ENCODE results near the gene RFC3.
"Not testable (repeated sequence)": the region's sequence is repeated elsewhere in the genome, so short reads cannot be mapped to it uniquely, and the experiment has no call there.

The RFC3 gene, protein sequence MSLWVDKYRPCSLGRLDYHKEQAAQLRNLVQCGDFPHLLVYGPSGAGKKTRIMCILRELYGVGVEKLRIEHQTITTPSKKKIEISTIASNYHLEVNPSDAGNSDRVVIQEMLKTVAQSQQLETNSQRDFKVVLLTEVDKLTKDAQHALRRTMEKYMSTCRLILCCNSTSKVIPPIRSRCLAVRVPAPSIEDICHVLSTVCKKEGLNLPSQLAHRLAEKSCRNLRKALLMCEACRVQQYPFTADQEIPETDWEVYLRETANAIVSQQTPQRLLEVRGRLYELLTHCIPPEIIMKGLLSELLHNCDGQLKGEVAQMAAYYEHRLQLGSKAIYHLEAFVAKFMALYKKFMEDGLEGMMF

DNA sequence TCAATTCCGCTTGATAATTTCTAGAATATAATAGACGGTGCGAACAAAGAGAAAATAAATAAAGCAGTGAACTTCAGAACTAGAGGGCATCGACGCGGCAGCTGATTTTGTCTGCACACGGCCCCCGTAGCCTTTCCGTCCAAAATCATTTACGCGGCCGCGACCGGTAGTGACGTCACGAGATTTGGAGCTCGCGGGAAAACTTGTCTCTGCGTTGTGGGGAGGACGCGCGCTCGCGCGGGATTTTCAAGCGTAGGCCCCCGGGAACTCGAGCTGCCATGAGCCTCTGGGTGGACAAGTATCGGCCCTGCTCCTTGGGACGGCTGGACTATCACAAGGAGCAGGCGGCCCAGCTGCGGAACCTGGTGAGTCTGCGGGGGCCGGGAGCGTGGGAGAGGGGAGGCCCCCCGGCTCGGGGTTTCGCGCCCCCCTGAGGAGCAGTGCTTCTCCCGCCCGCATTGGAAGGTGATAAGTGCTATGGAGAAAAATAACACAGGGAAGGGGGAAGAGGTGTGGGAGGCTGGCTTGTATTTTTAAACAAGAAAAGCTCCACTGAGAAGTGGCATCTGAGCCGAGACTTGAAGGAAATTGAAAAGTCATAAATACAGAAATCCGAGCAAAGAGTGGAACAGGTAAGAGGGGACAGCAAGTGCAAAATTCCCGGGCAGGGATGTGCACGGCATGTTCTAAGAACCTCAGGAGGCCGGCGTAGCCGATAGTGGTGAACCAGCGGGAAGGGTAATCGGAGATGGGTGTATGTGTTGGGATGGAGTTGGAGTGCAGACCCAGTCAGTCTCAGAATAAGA, at the start of gene RFC3:
Gene RFC3 (plus strand): TSS at position 249 of the 806 bp plus-strand sequence. CDS start 30 bp downstream, at position 279.
- peak; percentile 88 for DNase-seq (ENCODE audit: low read depth)

DNA sequence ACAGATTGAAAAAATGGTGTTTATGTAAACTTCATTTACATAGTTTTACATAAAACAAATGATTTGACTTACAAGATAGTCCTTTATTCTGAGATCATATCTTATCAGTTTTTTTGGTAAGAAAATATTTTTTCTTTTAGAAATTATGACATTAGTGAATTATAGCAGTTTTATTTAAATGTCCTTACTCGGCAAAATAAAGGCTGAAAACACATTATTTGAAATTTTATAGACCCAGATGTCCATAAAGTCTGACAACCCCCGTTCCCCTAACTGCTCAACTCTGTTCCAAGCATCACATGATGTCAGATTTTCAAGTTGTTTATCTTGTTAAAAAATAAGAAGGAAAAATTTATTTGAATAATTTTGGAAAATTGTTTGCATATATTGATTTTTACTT, 46.7 kb upstream of the RFC3 start:
- no peak for DNase-seq (ENCODE audit: low read depth)

DNA sequence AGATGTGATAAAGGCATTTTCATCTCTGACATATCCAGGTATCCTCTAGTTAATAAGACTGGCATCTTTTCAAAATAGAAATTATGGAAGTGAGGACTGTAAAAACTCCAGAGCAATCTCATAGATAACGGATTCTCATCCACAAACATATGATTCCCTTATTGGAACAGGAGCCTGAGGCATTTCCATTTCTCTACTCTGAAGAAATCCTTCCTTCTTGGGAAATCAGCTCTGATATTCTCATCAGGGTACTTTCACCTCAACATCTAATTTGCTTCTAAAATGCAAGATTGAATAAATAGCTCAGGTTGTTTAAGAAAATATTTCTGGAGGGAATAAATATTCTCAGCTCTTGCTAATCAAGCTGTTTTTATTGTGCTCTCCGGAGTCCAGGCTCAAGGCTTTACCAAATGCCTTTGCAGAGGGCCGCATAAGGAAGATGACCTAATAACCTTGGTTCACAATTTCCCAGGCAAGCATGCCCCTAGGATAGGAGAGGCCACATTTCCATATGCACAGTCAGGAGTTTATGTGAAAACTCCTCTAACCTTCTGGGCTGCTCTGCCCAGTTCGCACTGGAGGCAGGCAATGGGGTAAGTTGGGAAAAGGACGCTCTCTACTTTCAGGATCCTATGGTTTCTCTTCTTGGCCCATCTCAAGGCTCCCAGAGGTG, 44.0 kb upstream of the RFC3 start:
- no peak for DNase-seq (ENCODE audit: low read depth)

DNA sequence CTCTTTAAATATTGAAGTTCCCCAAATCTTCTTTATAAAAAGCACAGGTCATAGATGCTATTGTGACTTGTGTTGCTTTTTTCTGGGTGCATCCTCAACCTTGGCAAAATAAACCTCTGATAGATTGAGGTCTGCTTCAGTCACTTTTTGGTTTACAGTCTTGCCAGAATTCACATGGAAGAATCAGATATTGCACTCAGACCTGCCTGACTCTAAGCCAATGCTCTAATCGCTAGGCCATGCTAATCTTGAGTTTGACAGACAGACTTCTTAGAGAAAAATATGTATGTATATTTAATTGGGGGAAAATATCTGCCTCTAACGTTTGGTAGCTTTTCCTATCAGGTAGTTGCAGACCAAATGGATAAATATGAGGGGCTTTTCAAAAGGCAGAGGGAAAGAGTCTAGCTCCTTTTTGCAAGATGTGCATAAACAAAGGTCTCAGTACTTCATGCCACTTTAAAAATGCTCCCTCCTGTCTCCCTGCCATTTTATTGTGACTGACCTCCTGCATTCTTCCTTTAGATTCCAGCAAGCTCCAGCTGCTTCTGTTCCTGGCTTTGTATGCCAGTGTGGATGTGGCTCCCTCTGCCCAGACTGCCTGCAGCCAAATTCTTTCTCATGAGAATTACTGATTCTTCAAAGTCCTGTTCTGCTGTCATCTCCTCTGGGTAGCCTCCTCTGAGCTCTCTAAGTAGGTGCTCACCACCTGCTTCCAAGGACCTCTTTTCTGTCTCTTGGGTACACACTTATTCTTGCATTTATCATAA, 42.4 kb upstream of the RFC3 start:
- no peak for DNase-seq (ENCODE audit: low read depth)

DNA sequence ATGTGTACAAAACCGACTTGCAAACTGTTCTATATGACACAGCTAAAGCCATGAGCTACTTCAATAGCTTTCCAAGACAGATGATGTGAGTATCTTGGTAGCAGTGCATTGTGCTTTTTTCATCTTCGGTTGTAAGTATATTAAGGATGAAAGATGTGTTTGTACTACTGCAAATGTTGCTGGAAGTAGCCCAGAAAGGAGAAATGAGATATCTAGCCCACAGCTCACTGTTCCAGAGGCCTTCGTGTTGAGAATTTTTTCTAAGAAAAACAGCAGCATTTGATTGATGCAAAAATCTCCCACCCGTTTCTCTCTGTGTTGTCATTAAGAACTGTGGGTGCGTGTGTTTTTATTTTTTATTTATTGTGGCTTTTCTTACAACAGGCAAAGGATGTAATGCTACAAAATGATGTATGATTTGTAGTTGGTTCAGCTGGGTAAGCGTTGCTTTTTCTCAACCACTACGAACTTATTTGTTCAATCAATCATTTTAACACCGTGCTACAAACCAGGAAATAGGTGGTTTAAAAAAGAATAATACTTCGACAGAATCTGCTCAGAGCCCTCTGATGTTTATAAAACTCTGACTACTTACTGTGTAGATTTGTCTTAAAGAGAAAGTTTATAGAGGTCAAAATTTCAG, 41.6 kb upstream of the RFC3 start:
- no peak for DNase-seq (ENCODE audit: low read depth)

DNA sequence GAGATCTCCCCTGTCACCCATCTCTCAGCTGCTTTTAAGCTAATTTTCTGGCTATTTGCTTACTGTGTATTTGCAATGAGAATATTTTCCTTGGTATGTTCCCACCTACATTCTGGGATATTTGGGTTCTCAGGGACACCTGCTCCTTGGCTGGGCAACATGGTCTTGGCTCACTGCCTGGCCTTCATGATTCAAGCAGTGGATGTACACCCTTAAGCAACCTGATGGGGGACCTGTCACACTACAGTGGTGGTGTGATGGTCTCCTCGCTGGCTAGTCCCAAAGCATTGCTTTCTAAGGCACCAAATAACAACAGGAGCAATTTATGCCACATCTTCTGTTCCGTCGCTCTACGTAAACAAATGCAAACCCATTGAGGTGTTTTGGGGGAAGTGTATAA, 35.3 kb upstream of the RFC3 start:
- DNase-seq (ENCODE audit: low read depth) = no peak

DNA sequence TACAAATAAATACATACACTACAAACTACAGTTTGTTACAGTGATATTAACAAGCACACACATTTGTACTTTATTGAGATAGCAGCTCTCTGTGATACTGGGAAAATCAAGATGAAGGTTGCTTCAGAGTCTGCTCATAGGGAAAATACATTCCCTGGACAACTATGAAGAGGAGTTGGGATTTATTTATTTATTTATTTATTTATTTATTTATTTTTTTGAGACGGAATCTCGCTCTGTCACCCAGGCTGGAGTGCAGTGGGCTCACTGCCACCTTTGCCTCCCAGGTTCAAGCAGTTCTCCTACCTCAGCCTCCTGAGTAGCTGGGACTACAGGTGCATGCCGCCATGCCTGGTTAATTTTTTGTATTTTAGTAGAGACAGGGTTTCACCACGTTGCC, 34.7 kb upstream of the RFC3 start:
- DNase-seq (ENCODE audit: low read depth) = not testable (repeated sequence)

DNA sequence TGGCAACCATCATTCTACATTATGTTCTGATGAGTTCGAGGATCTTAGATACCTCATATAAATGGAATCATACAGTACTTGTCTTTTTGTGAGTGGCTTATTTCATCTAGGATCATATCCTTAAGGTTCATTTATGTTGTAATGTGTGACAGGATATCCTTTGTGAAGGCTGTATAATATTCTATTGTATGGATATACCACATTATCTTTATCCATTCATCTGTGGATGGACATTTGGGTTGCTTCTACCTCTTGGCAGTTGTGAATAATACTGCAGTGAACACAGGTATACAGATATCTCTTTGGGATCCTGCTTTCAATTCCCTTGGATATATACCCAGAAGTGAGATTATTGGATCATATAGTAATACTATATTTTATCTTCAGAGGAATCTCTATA, 33.2 kb upstream of the RFC3 start:
- DNase-seq (ENCODE audit: low read depth) = no peak

DNA sequence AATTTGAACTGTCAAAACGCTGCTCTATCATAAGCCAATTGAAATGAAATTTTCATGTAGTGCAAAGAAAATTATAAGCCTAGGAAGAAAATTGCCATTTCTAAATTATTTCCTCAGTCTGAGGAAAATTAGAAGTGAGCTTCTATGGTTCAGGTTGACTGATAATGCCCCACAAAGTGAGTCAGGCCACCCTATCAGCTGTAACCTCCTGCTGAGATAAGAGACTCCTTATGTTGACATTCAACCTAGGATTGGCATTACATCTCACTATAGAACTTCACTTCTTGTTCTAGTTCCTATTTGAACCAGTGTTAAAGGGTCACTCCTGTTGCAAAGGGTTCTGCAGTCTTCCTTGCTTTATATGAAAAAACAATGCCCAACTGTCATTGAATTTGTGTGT, 32.6 kb upstream of the RFC3 start:
- no peak for DNase-seq (ENCODE audit: low read depth)

DNA sequence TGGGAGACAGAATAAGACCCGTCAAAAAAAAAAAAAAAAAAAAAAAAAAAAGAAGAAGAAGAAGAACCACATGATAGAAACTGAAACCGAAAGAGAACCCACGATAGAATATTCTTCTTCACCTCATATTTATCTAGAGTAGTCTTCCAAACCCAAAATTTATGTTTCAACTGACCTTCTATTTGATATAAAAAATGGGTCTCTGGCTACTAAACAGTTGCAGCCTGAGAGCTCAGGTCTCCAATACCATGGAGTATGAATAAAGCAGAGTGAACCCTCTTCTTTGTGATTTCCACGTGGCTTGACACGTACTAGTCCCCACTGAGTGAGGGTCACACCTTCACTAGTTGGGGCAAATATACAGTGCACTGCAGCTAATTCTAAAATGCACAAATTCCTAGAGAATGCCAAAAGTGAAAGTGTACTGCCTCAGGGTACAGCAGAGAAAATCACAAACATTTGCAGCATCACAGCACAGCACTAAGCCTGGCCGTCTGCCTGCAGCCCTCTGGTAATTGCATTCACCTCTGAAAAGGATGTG, 30.8 kb upstream of the RFC3 start:
- no peak for DNase-seq (ENCODE audit: low read depth)

DNA sequence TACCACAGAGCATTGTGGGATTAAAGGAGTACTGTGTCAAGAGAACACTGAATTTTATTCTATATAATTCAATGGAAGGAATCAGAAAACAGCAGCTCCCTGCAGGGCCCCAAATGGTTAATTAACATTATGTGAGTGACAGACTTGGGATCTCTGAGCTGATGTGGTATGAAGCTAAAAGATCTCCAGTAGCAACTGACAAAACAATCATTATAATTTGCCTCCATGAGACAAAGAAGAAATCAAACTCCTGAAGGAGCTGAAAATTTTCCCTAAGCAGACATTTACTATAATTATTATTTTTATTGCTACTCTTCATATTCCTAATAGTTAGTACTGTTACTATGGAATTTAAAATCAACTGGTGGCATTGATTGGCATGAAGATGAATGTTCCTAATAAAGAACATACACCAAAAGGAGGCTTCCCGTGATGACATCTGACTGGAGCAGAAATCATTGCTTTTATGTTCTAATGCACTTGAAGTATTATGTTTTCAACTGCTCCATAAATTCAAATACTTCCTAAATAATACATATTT, 28.8 kb upstream of the RFC3 start:
- no peak for DNase-seq (ENCODE audit: low read depth)

DNA sequence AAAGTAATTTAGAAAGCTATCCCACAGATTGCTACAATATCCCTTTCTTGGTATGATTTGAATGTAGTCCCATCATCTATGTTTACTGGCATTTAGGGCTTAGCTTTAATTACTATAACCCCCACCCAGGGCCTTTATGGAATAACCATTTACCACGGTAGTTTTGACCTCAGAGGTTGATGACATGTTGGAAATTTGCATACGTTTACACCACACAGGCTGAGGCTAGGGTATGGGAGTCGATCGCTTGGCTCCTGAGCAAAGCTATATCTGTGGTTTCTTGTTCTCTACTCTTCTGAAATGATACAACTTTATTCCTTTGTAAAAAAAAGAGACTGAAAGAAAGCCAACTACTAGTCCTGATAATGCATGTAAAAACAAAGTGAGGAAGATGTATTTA, 28.2 kb upstream of the RFC3 start:
- no peak for DNase-seq (ENCODE audit: low read depth)

DNA sequence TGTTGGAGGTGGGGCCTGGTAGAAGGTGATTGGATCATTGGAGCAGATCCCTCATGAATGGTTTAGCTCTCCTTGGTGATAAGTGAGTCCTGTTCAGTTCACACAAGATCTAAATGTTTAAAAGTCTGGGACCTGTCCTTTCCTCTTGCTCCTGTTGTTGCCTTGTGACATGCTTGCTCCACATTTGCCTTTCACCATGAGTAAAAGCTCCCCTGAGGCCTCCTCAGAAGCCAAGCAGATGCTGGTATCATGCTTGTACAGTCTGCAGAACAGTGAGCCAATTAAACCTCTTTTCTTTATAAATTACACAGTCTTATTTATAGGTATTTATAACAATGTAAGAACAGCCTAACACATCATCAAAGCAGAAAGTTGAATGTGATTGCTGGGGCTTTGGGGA, 24.2 kb upstream of the RFC3 start:
- DNase-seq (ENCODE audit: low read depth) = no peak

DNA sequence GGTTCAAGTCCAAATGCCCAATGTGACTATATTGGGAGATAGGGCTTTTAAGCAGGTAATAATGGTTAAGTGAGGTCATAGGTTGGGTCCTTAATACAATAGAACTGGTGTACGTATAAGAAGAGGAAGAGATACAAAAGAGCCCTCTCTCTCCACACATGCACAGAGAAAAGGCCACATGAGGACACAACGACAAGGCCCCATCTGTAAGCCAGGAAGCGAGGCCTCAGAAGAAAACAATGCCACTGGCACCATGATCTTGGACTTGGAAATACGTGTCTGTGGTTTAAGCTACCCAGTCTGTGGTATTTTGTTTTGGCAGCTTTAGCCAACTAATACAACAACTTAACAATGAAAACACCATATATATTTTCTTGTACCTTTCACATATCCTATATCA, 23.4 kb upstream of the RFC3 start:
- no peak for DNase-seq (ENCODE audit: low read depth)

DNA sequence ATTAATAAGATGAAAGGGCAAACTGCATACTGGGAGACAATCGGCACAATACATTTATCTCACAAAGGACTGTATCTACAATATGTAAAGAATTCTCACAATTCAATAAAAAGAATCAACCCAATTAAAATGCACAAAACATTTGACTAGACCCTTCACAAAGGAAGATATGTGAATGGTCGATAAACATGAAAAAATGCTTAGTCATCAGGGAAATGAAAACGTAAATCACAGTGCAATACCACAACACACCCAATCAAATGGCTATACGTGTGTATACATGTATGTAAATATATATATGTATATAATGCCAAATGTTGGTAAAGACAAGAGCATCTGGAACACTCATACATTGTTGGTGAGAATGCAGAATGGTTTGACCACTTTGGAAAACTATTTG, 21.9 kb upstream of the RFC3 start:
- DNase-seq (ENCODE audit: low read depth) = no peak

DNA sequence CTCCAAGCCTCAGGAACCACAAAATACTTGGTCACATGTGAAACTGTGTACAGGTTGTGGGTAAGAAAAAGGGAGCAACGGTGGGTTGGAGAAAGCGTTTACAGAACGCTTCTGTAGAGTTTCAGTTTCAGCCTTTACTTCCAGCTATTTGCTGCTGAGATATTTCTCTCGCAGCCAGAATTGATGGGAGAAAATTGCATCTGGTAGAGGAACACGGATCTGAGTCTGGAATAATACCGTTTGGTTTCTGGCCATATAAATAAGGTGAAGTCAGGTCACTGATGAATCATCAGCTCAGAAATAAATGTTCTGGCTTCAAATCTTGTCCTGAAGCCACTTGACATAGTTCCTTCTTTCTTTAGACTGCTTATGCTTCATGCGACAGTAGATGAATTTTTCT, 20.3 kb upstream of the RFC3 start:
- DNase-seq (ENCODE audit: low read depth) = no peak

DNA sequence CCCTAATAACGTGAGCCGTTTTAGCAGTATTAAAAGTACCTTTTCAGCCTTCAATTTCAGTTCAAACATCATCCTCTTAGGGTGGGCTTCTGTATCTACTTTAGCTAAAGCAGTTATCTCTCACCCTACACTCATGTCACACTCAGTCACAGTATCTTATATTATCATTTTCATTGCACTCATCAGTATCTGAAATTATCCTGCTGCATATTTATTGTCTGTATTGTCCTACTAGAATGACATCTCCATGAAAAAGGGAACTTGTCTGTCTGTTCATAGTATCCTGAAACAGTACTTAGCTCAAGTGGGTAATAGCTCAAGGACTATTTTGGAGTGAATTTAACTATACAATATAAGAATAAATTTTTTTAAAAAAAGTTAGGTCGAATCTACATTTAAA, 19.9 kb upstream of the RFC3 start:
- no peak for DNase-seq (ENCODE audit: low read depth)

DNA sequence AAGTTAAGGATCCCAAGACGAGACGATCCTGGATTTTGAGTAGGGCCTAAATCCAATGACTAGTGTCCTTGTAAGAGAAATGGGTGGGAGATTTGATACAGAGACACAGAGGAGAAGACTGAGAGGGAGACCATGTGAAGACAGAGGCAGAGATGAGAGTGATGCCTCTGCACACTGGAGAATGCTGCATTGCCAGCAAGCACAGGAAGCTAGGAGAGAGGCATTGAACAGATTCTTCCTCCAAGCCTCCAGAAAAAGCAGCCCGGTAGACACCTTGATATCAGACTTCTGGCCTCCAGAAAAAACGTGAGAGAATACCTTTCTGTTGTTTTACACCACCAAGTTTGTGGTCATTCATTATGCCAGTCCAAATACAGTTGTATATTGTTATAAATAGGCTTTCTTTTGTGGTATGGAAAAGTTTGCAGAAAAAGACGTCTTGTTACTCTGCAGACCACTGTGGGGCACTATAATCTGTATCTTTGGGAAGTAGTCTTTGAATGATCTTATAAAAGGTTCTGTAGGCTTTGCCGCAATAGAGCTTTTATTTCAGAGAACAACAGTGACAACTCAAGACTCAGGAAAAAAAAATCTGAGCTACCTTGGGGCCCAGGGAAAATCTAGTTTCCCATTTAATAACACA, 17.9 kb upstream of the RFC3 start:
- no peak for DNase-seq (ENCODE audit: low read depth)

DNA sequence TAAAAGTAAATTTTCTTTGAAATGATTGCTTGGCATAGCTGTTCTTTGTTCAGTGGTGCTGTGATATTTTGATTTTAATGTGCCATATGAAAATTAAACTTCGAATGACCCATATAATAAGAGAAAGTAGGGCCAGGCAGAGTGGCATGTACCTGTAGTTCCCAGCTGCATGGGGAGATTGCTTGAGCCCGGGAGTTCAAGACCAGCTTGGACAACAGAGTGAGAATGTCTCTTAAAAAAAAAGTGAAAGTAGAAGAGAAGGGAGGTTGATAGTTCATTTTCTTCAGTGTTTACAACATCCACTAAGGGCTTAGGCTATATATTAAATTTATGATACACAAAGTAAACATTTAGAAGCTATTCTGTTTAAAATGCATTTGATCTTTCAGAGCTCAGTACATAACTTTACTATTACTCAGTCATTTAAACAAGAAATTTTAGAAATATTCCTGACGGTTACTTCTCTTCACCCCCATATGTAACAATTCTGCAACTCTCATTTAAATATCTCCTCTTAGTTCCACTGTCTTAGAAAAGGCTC, 17.2 kb upstream of the RFC3 start:
- no peak for DNase-seq (ENCODE audit: low read depth)

DNA sequence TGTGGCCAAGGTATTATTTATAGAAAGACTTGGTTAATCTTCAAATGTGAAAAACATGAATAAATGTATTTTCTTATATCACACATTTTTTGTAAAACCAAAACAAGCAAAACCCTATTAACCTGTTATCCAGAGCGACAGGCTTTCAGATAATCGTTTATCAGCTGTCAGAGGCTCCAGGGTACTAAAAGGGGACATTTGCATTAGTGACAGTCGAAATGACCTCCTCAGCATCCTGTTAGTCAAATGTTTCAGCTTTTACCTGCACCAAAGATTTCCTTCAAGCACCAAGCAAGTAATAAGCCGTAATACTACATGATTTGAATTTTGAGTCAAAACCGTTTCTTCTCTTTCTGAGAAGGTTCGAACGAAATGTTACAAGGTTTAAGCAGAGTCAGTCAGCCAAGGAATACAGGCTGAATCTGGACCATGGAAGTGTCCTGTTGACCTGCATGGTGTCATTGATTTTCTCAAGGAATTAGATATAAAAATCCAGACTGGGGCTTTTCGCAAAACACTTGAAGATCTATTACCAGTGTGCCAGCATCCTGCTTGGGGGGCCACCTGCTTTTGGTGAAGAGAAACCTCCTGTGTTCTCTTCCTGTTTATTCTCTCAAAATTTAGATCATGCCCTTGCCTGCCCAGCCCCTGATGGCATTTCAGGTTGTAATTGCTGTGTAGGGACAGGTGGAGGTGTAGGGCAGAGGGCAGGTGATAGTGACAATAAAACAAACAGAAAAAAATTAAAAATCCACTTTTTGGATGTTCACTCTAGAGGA, 11.3 kb upstream of the RFC3 start:
- no peak for DNase-seq (ENCODE audit: low read depth)

Data from stimulated activated CD8-positive, alpha-beta memory T cell treated with anti-CD3 and anti-CD28 coated beads, Interleukin-12 subunit alpha, Interleukin-12 subunit beta, amount 100 ng/mL, for 1 hour (primary cell).